Measurements from ENCODE around the gene RFXANK.

Gene RFXANK

GRCh38 chr19:19212916-19213315 lies 20.9 kb downstream of the RFXANK start:
- TF ChIP-seq POU6F1 (CRISPR knock-in tag; IDR thresholded peaks at IDR 0.05; ENCODE audit: borderline replicate concordance, low read depth), result no peak
- TF ChIP-seq CREB5 (CRISPR knock-in tag; IDR thresholded peaks at IDR 0.05; ENCODE audit: low read depth), result no peak
- no peak for TF ChIP-seq TOX (CRISPR knock-in tag; IDR thresholded peaks at IDR 0.05; ENCODE audit: borderline replicate concordance)
- no peak for TF ChIP-seq CSRNP3 (CRISPR knock-in tag; IDR thresholded peaks at IDR 0.05)
- no peak for TF ChIP-seq ARNTL (CRISPR knock-in tag; IDR thresholded peaks at IDR 0.05; ENCODE audit: borderline replicate concordance, low read depth)
- no peak for TF ChIP-seq ZNF8 (CRISPR knock-in tag; IDR thresholded peaks at IDR 0.05)
- no peak for TF ChIP-seq ZFP30 (CRISPR knock-in tag; IDR thresholded peaks at IDR 0.05)
- no peak for TF ChIP-seq TCF4 (CRISPR knock-in tag; IDR thresholded peaks at IDR 0.05; ENCODE audit: borderline replicate concordance)
- no peak for TF ChIP-seq BACH2 (CRISPR knock-in tag; IDR thresholded peaks at IDR 0.05; ENCODE audit: borderline replicate concordance)
- TF ChIP-seq ISL1 (CRISPR knock-in tag; IDR thresholded peaks at IDR 0.05), result no peak
- TF ChIP-seq, protein P1, sequence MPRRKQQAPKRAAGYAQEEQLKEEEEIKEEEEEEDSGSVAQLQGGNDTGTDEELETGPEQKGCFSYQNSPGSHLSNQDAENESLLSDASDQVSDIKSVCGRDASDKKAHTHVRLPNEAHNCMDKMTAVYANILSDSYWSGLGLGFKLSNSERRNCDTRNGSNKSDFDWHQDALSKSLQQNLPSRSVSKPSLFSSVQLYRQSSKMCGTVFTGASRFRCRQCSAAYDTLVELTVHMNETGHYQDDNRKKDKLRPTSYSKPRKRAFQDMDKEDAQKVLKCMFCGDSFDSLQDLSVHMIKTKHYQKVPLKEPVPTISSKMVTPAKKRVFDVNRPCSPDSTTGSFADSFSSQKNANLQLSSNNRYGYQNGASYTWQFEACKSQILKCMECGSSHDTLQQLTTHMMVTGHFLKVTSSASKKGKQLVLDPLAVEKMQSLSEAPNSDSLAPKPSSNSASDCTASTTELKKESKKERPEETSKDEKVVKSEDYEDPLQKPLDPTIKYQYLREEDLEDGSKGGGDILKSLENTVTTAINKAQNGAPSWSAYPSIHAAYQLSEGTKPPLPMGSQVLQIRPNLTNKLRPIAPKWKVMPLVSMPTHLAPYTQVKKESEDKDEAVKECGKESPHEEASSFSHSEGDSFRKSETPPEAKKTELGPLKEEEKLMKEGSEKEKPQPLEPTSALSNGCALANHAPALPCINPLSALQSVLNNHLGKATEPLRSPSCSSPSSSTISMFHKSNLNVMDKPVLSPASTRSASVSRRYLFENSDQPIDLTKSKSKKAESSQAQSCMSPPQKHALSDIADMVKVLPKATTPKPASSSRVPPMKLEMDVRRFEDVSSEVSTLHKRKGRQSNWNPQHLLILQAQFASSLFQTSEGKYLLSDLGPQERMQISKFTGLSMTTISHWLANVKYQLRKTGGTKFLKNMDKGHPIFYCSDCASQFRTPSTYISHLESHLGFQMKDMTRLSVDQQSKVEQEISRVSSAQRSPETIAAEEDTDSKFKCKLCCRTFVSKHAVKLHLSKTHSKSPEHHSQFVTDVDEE (CRISPR knock-in tag; IDR thresholded peaks at IDR 0.05), result no peak
- TF ChIP-seq RARB (CRISPR knock-in tag; IDR thresholded peaks at IDR 0.05), result no peak
- no peak for TF ChIP-seq ZC3H10 (CRISPR knock-in tag; IDR thresholded peaks at IDR 0.05)
- TF ChIP-seq GLIS3 (CRISPR knock-in tag; IDR thresholded peaks at IDR 0.05), result no peak
- no peak for TF ChIP-seq ZNF565 (CRISPR knock-in tag; conservative IDR thresholded peaks at IDR 0.05; ENCODE audit: low read depth)
- TF ChIP-seq SNAI2 (CRISPR knock-in tag; IDR thresholded peaks at IDR 0.05), result no peak
- TF ChIP-seq CSDC2 (CRISPR knock-in tag; IDR thresholded peaks at IDR 0.05), result no peak
- no peak for ATAC-seq

GRCh38 chr19:19213426-19214158 lies 21.5 kb downstream of the RFXANK start:
- TF ChIP-seq, protein P2, sequence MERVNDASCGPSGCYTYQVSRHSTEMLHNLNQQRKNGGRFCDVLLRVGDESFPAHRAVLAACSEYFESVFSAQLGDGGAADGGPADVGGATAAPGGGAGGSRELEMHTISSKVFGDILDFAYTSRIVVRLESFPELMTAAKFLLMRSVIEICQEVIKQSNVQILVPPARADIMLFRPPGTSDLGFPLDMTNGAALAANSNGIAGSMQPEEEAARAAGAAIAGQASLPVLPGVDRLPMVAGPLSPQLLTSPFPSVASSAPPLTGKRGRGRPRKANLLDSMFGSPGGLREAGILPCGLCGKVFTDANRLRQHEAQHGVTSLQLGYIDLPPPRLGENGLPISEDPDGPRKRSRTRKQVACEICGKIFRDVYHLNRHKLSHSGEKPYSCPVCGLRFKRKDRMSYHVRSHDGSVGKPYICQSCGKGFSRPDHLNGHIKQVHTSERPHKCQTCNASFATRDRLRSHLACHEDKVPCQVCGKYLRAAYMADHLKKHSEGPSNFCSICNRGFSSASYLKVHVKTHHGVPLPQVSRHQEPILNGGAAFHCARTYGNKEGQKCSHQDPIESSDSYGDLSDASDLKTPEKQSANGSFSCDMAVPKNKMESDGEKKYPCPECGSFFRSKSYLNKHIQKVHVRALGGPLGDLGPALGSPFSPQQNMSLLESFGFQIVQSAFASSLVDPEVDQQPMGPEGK (CRISPR knock-in tag; IDR thresholded peaks at IDR 0.05; ENCODE audit: borderline replicate concordance), result no peak
- no peak for TF ChIP-seq ZNF8 (CRISPR knock-in tag; IDR thresholded peaks at IDR 0.05)
- no peak for TF ChIP-seq CREB5 (CRISPR knock-in tag; IDR thresholded peaks at IDR 0.05; ENCODE audit: low read depth)
- TF ChIP-seq CSRNP3 (CRISPR knock-in tag; IDR thresholded peaks at IDR 0.05), result no peak
- no peak for TF ChIP-seq POU6F1 (CRISPR knock-in tag; IDR thresholded peaks at IDR 0.05; ENCODE audit: borderline replicate concordance, low read depth)
- no peak for TF ChIP-seq TCF4 (CRISPR knock-in tag; IDR thresholded peaks at IDR 0.05; ENCODE audit: borderline replicate concordance)
- no peak for TF ChIP-seq GLIS3 (CRISPR knock-in tag; IDR thresholded peaks at IDR 0.05)
- TF ChIP-seq OSR1 (CRISPR knock-in tag; IDR thresholded peaks at IDR 0.05), result no peak
- no peak for TF ChIP-seq SNAI2 (CRISPR knock-in tag; IDR thresholded peaks at IDR 0.05)
- no peak for TF ChIP-seq ARNTL (CRISPR knock-in tag; IDR thresholded peaks at IDR 0.05; ENCODE audit: borderline replicate concordance, low read depth)
- no peak for TF ChIP-seq ZNF70 (CRISPR knock-in tag; IDR thresholded peaks at IDR 0.05)
- no peak for TF ChIP-seq ZFP30 (CRISPR knock-in tag; IDR thresholded peaks at IDR 0.05)
- TF ChIP-seq, protein P1 (CRISPR knock-in tag; IDR thresholded peaks at IDR 0.05), result no peak
- no peak for TF ChIP-seq ISL1 (CRISPR knock-in tag; IDR thresholded peaks at IDR 0.05)
- ATAC-seq, result no peak

Data from SK-N-SH treated with all-trans-retinoic acid at 6 μM for 48 hours (cell line).